NT2/D1 (cell line): ENCODE results near the gene ROPN1.
A peak's percentile ranks its signal among the peaks of the same experiment; 100 is the strongest.
"Not testable (repeated sequence)": the region's sequence is repeated elsewhere in the genome, so short reads cannot be mapped to it uniquely, and the experiment has no call there.

Experiments
- DNase-seq: peaks from one replicate; pipeline ENCODE4 v3.0.0-alpha.2; 2011; ENCODE audit warnings: low read depth, low spot score
- H3K27me3 ChIP-seq: 2 replicates; pipeline ENCODE4 v1.6.0; 2011; ENCODE audit warnings: mild to moderate bottlenecking; ENCODE audit not compliant: insufficient read length, insufficient read depth
- H3K36me3 ChIP-seq: 2 replicates; pipeline ENCODE4 v1.6.1; 2011; ENCODE audit warnings: mild to moderate bottlenecking, low read length, mixed read lengths; ENCODE audit not compliant: insufficient read depth, insufficient read length
- H3K4me1 ChIP-seq: 2 replicates; pipeline ENCODE4 v1.5.1; 2011; ENCODE audit not compliant: insufficient read depth, insufficient read length
- H3K4me3 ChIP-seq: 2 replicates; pipeline ENCODE4 v1.5.1; 2011; ENCODE audit warnings: low read depth; ENCODE audit not compliant: insufficient read length
- H3K9ac ChIP-seq: 2 replicates; pipeline ENCODE4 v1.6.0; 2011; ENCODE audit warnings: low read depth; ENCODE audit not compliant: insufficient read length
- H3K9me3 ChIP-seq: 2 replicates; pipeline ENCODE4 v1.5.1; 2011; ENCODE audit warnings: mild to moderate bottlenecking, low read length; ENCODE audit not compliant: insufficient read depth
- SUZ12 ChIP-seq: IDR thresholded peaks from 2 replicates; pipeline ENCODE4 v1.6.1; 2011; ENCODE audit not compliant: insufficient read length, insufficient read depth; ENCODE audit errors: extremely low read depth
- YY1 ChIP-seq: IDR thresholded peaks from 2 replicates; pipeline ENCODE4 v1.6.1; 2011; ENCODE audit not compliant: insufficient read length, insufficient read depth
- ZNF274 ChIP-seq: IDR thresholded peaks from 2 replicates; pipeline ENCODE4 v1.6.1; 2011; ENCODE audit warnings: mild to moderate bottlenecking, low read depth, low read length

The ROPN1 gene

GRCh38 chr3:124033360-124034015 lies 41.6 kb upstream of the ROPN1 start, which contains the start of gene KALRN:
KALRN (plus strand) TSS chr3:124033369.
- DNase-seq = no peak
- Histone ChIP-seq H3K27me3 (peaks cover 34% of the 10 kb centered on the region), H3K9me3 (0 out of 2 replicates have a peak, but pooled peaks cover 5% of the 10 kb centered on the region), H3K36me3 (no peaks in the 10 kb centered on the region), H3K9ac (peak within 1 kb of the TSS; percentile 92), H3K4me3 (peak within 1 kb of the TSS; percentile 81), H3K4me1 (peaks cover 2% of the 10 kb centered on the region)
- TF ChIP-seq ZNF274 (no peak), SUZ12 (no peak), YY1 (no peak)

DNA sequence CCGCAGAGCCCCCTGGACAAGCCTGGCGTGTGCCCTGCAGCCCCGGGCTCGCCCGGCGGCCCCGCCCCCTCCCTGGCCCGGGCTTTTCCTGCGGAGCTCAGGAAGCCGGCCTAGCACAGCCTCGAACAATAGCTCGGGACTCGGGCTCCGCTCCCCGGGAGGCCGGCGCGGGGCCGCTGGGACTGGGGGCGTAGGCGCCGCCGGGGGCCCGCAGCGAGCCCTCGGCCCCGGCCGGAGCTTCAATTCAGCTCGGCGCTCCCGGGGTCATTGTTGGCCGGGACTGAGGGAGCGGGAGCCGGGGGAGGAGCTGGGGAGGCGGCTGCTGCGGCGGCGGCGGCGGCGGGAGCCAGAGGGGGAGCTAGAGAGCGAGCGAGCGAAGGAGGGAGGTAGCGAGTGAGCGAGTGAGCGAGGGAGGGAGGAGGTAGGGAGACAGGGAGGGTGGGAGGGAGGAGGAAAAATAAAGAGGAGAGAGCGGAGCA lies 41.0 kb upstream of the ROPN1 start:
- TF ChIP-seq ZNF274 = no peak
- no peak for TF ChIP-seq SUZ12
- TF ChIP-seq YY1 = no peak
- Histone ChIP-seq H3K4me3 (peak overlapping the region; percentile 81), H3K4me1 (peaks cover 2% of the 10 kb centered on the region)

DNA sequence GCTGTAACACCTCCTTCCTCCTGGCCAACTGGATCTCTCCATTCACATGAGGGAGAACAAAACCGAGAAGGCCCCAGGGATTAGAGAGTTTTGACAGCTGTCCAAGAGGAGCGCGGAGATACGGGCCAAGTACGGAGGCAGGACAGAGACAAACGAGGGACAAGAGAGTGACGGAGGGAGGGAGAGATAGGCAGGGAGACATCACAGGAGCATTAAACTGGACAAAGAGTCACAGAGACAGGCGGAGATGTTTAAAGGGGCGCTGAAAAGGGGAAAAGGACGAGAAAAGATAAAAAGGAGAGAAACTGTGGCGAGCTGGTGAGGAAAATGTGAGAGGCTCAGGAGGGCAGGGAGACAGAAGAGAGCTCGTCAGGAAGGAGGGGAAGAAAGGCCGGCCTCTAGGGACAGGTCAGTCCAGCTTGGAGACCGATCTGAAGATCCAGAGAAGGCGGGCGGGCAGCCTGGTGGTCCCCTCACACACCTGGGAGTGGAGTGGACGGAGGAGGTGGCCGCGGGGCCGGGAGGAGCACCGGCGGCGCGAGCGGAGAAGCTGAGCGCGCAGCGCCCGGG lies 40.5 kb upstream of the ROPN1 start:
- Histone ChIP-seq H3K36me3 (no peaks in the 10 kb centered on the region), H3K4me3 (peak overlapping the region; percentile 66), H3K9ac (peak overlapping the region; percentile 88), H3K4me1 (peaks cover 2% of the 10 kb centered on the region), H3K9me3 (0 out of 2 replicates have a peak, but pooled peaks cover 5% of the 10 kb centered on the region), H3K27me3 (peaks cover 34% of the 10 kb centered on the region)
- TF ChIP-seq YY1 (no peak), ZNF274 (no peak), SUZ12 (no peak)
- DNase-seq = no peak

More for the DNA sequence above, 41.0 kb upstream of the ROPN1 start:
- Histone ChIP-seq H3K36me3 (no peaks in the 10 kb centered on the region), H3K27me3 (peaks cover 34% of the 10 kb centered on the region), H3K9ac (peak overlapping the region; percentile 88), H3K9me3 (0 out of 2 replicates have a peak, but pooled peaks cover 5% of the 10 kb centered on the region)
- peak; percentile 74 for DNase-seq

DNA sequence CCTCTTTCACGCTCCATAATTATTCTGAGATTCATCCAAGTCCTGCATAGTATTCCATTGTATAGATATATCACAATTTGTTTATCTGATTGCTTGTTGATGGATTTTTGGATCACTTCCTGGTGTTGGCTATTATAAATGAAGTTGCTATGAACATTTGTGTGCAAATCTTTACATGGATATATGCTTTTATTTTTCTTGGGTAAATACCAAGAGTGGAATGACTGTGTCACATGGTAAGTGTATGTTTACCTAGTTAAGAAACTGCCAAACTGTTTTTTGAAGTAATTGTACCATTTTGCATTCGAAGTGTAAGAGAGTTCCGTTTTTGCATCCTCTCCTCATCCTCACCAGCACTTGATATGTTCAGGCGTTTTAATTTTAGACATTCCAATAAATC lies 34.6 kb upstream of the ROPN1 start:
- H3K4me3 ChIP-seq = no peak overlapping the region
- H3K9me3 ChIP-seq = no peaks in the 10 kb centered on the region; the same call in 1 of the 2 replicates
- TF ChIP-seq YY1 = no peak
- TF ChIP-seq SUZ12 = no peak
- TF ChIP-seq ZNF274 = no peak
- H3K36me3 ChIP-seq = no peaks in the 10 kb centered on the region
- H3K4me1 ChIP-seq = no peaks in the 10 kb centered on the region
- H3K9ac ChIP-seq = no peak overlapping the region
- H3K27me3 ChIP-seq = peaks cover 6% of the 10 kb centered on the region
- DNase-seq = no peak

GRCh38 chr3:124023531-124023930 lies 31.6 kb upstream of the ROPN1 start:
- H3K4me1 ChIP-seq, H3K36me3 ChIP-seq, DNase-seq, H3K27me3 ChIP-seq, H3K9me3 ChIP-seq, H3K9ac ChIP-seq, H3K4me3 ChIP-seq: not testable (repeated sequence)

DNA sequence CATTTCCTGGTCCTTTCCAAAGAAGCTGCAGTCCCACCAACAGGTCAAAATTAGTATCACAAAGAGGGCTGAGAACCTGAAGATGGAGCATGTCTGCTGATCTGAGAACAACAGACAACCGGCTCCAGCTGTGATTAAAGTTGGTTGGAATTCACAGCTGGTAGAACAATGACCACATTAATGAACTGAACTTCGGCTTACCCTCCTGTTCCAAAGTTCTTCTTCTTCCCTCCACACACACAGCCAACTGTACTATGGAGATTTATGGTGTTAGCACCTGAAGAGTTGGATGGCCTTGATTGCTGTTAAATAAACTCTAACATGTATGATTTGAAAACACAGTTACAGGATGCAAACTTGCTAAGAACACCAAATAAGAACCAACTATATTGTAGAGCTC lies 27.4 kb upstream of the ROPN1 start:
- no peak overlapping the region for H3K9ac ChIP-seq
- TF ChIP-seq SUZ12 (no peak), YY1 (no peak), ZNF274 (no peak)
- DNase-seq = no peak

DNA sequence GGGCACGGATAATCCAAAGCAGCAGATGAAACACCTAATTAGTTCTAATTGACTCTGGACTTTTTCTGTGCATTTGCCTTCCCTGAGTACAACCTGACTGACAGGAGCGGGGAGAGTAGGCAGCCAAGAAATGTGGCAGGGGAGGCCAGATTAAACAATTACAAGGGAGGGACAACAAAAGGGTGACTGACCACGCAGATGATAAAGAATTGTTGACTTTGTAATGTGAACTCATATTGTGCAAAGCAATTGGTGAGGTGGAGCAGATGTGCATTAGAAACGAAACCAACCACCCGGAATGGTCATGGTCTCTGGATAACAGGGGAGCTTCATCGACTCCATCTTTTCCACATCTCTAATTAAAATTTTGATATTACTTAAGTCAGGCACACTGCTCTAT lies 25.6 kb upstream of the ROPN1 start:
- H3K9me3 ChIP-seq, H3K4me3 ChIP-seq, H3K4me1 ChIP-seq, H3K9ac ChIP-seq, H3K36me3 ChIP-seq, H3K27me3 ChIP-seq, DNase-seq: not testable (repeated sequence)

More for the DNA sequence above, 27.4 kb upstream of the ROPN1 start:
- no peaks in the 10 kb centered on the region for H3K4me1 ChIP-seq
- H3K4me3 ChIP-seq = no peak overlapping the region
- no peaks in the 10 kb centered on the region for H3K27me3 ChIP-seq
- no peaks in the 10 kb centered on the region for H3K36me3 ChIP-seq
- no peaks in the 10 kb centered on the region; the same call in 1 of the 2 replicates for H3K9me3 ChIP-seq

DNA sequence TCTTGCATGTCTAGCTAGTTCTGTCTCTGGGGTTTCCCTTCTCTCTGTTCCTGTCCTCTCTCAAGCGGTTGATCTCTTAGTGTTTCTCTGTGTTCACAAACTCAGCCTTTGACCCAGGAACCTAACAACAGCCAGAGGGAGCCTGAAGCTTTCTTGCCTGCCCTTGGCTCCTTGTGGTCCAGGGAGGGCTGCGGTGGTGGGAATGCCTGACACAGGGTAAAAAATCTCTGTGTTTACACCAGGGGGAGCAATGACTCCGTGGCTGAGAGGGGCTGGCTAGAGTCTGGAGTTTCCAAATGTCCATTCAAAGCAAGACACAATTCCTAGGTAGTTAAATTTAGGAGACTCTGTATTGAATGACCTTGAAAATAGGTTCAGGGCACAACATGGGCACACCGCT lies 24.6 kb upstream of the ROPN1 start:
- not testable (repeated sequence) for H3K9ac ChIP-seq, H3K27me3 ChIP-seq, H3K4me1 ChIP-seq, H3K4me3 ChIP-seq, H3K9me3 ChIP-seq, H3K36me3 ChIP-seq
- peak; percentile 54 for DNase-seq
